ENCODE results near the gene PTTG2.

GRCh38 chr4:37948542-37948941 is 11.7 kb upstream of the PTTG2 start:
- TF ChIP-seq CTCF (IDR thresholded peaks at IDR 0.05), result no peak
- TF ChIP-seq POLR2A (IDR thresholded peaks at IDR 0.05), result no peak
- TF ChIP-seq EP300 (IDR thresholded peaks at IDR 0.05), result no peak
